Calu3 (cell line): ENCODE results near the gene MINK1. TPM values are rescaled to one million over a fixed set of nuclear protein-coding genes. Genes with fewer than 3 reads are reported as not detected.

Source experiments
- BruUV-seq: library from RNA; stranded (reverse); fragments of 400-500 nt; replicated peaks from 2 replicates; lab custom pipeline; 2021; lab: Mats Ljungman, UMichigan
- CTCF ChIA-PET: fragments of 300-600 bp; sonication (Branson Sonifier 250); formaldehyde crosslinking; loops from one replicate; lab custom pipeline; 2022; ENCODE audit warnings: antibody characterized with exemption; lab: Charles Lee
- DNase-seq: peaks from one replicate; pipeline ENCODE4 v3.0.0; 2022
- H3K27ac Mint-ChIP-seq: one replicate; pipeline ENCODE4 v1.8.0; 2022; ENCODE audit warnings: mixed read lengths; ENCODE audit not compliant: unreplicated experiment
- H3K27me3 Mint-ChIP-seq: one replicate; pipeline ENCODE4 v1.8.0; 2022; ENCODE audit warnings: mixed read lengths; ENCODE audit not compliant: unreplicated experiment
- H3K36me3 Mint-ChIP-seq: one replicate; pipeline ENCODE4 v1.8.0; 2022; ENCODE audit warnings: mild to moderate bottlenecking, moderate library complexity, mixed read lengths; ENCODE audit not compliant: insufficient read depth, unreplicated experiment
- H3K4me1 Mint-ChIP-seq: one replicate; pipeline ENCODE4 v1.8.0; 2022; ENCODE audit warnings: mild to moderate bottlenecking, low read depth, mixed read lengths; ENCODE audit not compliant: unreplicated experiment
- H3K4me3 Mint-ChIP-seq: one replicate; pipeline ENCODE4 v1.8.0; 2022; ENCODE audit warnings: mild to moderate bottlenecking, low read depth, moderate library complexity, mixed read lengths; ENCODE audit not compliant: unreplicated experiment
- H3K9me3 Mint-ChIP-seq: one replicate; pipeline ENCODE4 v1.8.0; 2022; ENCODE audit warnings: low read depth, mixed read lengths; ENCODE audit not compliant: unreplicated experiment
- intact Hi-C: fragments of 100-400 bp; cut with micrococcal nuclease; formaldehyde crosslinking; loops from one replicate; pipeline ENCODE4 v1.10.0; 2022; ENCODE audit not compliant: unreplicated experiment
- total RNA-seq: library from RNA; stranded (reverse); gene quantifications from 2 replicates; pipeline ENCODE4 v1.2.3, GENCODE V29; 2022
- TF ChIP-seq, protein P1 (sequence below): fragments of 200-600 bp; IDR thresholded peaks from one replicate; pipeline ENCODE4 v1.8.0; 2022; ENCODE audit warnings: antibody characterized with exemption; ENCODE audit not compliant: unreplicated experiment

Gene MINK1
- total RNA-seq, 1 experiment from 2014 or later = 86.8 TPM

DNA sequence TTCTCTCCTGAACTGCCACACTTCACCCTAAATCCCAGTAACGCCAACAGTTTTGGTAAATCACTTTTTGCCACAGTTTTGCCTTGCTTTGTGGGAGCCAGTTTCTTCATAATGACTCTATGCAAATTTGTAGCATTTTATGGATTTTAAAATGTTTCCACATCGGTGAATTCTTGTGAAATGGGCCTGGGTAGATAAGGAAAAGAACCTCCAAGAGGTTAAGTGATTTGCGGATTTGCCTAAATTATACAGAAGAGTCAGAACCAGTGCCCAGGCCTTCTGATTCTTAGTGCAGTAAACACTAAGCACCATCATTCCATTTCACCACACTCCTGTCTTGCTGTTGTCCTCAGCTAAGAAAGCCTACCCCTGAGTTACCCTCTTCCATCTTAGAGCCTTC, 17.9 kb downstream of the MINK1 start:
- BruUV-seq = no TSS peak
- Mint-ChIP-seq H3K27me3 (no peaks in the 10 kb centered on the region), H3K4me3 (no peak overlapping the region), H3K27ac (peak overlapping the region; percentile 62), H3K9me3 (no peaks in the 10 kb centered on the region), H3K36me3 (peaks cover 16% of the 10 kb centered on the region), H3K4me1 (peaks cover 56% of the 10 kb centered on the region)
- intact Hi-C loops = no loop called here
- CTCF ChIA-PET = no interaction called here
- DNase-seq = no peak
- TF ChIP-seq, protein P1, sequence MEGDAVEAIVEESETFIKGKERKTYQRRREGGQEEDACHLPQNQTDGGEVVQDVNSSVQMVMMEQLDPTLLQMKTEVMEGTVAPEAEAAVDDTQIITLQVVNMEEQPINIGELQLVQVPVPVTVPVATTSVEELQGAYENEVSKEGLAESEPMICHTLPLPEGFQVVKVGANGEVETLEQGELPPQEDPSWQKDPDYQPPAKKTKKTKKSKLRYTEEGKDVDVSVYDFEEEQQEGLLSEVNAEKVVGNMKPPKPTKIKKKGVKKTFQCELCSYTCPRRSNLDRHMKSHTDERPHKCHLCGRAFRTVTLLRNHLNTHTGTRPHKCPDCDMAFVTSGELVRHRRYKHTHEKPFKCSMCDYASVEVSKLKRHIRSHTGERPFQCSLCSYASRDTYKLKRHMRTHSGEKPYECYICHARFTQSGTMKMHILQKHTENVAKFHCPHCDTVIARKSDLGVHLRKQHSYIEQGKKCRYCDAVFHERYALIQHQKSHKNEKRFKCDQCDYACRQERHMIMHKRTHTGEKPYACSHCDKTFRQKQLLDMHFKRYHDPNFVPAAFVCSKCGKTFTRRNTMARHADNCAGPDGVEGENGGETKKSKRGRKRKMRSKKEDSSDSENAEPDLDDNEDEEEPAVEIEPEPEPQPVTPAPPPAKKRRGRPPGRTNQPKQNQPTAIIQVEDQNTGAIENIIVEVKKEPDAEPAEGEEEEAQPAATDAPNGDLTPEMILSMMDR = no peak

DNA sequence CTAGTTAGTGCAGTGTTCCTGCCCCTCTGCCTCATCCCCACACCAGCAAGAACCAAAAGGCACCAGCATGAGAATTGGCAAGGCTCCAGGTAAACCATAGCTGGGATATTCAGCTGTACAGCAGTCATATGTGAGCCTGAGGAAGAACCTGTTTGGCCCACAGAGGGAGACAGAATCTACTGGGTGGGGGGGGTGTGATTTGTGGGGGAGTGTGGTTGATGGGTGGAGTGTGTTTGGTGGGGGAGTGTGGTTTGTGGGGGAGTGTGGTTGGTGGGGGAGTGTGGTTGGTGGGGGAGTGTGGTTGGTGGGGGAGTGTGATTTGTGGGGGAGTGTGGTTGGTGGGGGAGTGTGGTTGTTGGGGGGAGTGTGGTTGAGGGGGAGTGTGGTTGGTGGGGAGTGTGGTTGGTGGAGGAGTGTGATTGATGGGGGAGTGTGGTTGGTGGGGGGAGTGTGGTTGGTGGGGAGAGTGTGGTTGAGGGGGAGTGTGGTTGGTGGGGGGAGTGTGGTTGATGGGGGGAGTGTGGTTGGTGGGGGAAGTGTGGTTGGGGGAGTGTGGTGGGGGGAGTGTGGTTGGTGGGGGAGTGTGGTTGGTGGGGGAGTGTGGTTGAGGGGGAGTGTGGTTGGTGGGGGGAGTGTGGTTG, 19.5 kb downstream of the MINK1 start:
- peaks cover 16% of the 10 kb centered on the region for H3K36me3 Mint-ChIP-seq
- intact Hi-C loops = no loop called here
- no peaks in the 10 kb centered on the region for H3K9me3 Mint-ChIP-seq
- TF ChIP-seq, protein P1 = no peak
- no peak overlapping the region for H3K4me3 Mint-ChIP-seq
- BruUV-seq = no TSS peak
- H3K4me1 Mint-ChIP-seq = peaks cover 65% of the 10 kb centered on the region
- DNase-seq = peak; percentile 25
- no peaks in the 10 kb centered on the region for H3K27me3 Mint-ChIP-seq
- peak overlapping the region; percentile 62 for H3K27ac Mint-ChIP-seq
- CTCF ChIA-PET = no interaction called here

DNA sequence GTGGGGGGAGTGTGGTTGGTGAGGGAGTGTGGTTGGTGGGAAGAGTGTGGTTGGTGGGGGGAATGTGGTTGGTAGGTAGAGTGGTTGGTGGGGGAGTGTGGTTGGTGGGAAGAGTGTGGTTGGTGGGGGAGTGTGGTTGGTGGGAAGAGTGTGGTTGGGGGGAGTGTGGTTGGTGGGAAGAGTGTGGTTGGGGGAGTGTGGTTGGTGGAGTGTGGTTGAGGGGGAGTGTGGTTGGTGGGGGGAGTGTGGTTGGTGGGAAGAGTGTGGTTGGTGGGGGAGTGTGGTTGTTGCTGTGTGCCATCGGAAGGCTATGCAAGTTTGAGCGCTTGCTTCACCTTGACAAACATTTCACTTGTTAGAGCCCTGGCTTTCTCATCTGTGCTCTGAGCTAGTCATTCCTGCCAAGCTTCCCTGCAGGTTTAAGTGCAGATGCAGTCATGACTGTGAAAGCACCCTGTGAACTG, 20.1 kb downstream of the MINK1 start:
- no peak for DNase-seq
- BruUV-seq = no TSS peak
- H3K36me3 Mint-ChIP-seq = peaks cover 16% of the 10 kb centered on the region
- TF ChIP-seq, protein P1 = no peak
- H3K27me3 Mint-ChIP-seq = no peaks in the 10 kb centered on the region
- H3K9me3 Mint-ChIP-seq = no peaks in the 10 kb centered on the region
- intact Hi-C loops = no loop called here
- no peak overlapping the region for H3K4me3 Mint-ChIP-seq
- H3K4me1 Mint-ChIP-seq = peaks cover 64% of the 10 kb centered on the region
- CTCF ChIA-PET = no interaction called here
- no peak overlapping the region for H3K27ac Mint-ChIP-seq

DNA sequence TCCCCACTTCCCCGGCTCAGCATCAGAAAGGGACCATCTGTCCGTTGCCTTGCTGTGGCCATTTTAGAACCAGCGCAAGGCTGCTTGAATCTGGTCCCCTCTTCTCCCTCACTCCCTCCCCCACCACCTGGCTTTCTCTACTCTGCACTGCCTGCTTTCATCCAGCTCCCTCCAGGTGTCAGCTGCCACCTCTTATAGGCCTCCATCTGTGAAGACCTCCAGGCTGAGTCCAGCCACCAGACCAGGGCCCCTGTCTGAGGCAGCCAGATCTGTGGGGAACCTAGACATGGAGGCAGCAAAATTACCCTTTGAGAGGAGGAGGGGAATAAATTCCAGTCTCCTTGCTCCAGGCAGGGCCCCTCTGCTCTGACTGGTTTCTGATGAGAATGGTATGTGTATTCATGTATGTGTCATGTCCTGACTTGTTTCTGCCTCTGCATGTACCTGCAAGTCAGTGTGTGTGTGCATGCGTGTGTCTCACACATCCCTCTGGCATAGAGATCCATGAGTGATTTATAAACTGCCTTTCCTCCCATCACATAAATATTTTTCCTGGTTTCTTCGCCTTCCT, 21.1 kb downstream of the MINK1 start:
- H3K27me3 Mint-ChIP-seq = no peaks in the 10 kb centered on the region
- TF ChIP-seq, protein P1 = no peak
- BruUV-seq = no TSS peak
- H3K4me3 Mint-ChIP-seq = no peak overlapping the region
- intact Hi-C loops = no loop called here
- DNase-seq = no peak
- no peak overlapping the region for H3K27ac Mint-ChIP-seq
- peaks cover 63% of the 10 kb centered on the region for H3K4me1 Mint-ChIP-seq
- CTCF ChIA-PET = no interaction called here
- peaks cover 19% of the 10 kb centered on the region for H3K36me3 Mint-ChIP-seq
- H3K9me3 Mint-ChIP-seq = no peaks in the 10 kb centered on the region
